Fibroblast of peridontal ligament (primary cell): ENCODE data around the gene PRRC2C.
"Not testable (repeated sequence)": the region's sequence is repeated elsewhere in the genome, so short reads cannot be mapped to it uniquely, and the experiment has no call there.

ENCODE experiments used
- DNase-seq: peaks from one replicate; pipeline ENCODE4 v3.0.0-alpha.2; 2010; ENCODE audit errors: extremely low read depth

The PRRC2C gene

GRCh38 chr1:171485375-171486047 is at the start of gene PRRC2C:
Gene PRRC2C (plus strand): TSS chr1:171485530. CDS start chr1:171512089, 26,559 bp downstream.
- DNase-seq, result peak; percentile 99

GRCh38 chr1:171438441-171438840 is 46.9 kb upstream of the PRRC2C start:
- peak; percentile 97 for DNase-seq

GRCh38 chr1:171440201-171440600 is 45.1 kb upstream of the PRRC2C start:
- not testable (repeated sequence) for DNase-seq

GRCh38 chr1:171441278-171441895 is 43.9 kb upstream of the PRRC2C start:
- DNase-seq, result peak; percentile 59

- peak; percentile 25 for DNase-seq
These were observed 38.9 kb upstream of the PRRC2C start for GRCh38 chr1:171446386-171446785.

- DNase-seq, result no peak
These were observed 29.4 kb upstream of the PRRC2C start for GRCh38 chr1:171455967-171456366.

GRCh38 chr1:171457412-171457811 is 27.9 kb upstream of the PRRC2C start:
- peak; percentile 40 for DNase-seq

- no peak for DNase-seq
These were observed 25.2 kb upstream of the PRRC2C start for GRCh38 chr1:171460018-171460620.

GRCh38 chr1:171467626-171468025 is 17.7 kb upstream of the PRRC2C start:
- no peak for DNase-seq

GRCh38 chr1:171468120-171468750 is 17.1 kb upstream of the PRRC2C start:
- no peak for DNase-seq

GRCh38 chr1:171470726-171471125 is 14.6 kb upstream of the PRRC2C start:
- DNase-seq, result no peak

GRCh38 chr1:171472183-171472647 is 13.1 kb upstream of the PRRC2C start:
- no peak for DNase-seq

GRCh38 chr1:171476829-171477228 is 8.5 kb upstream of the PRRC2C start:
- no peak for DNase-seq

GRCh38 chr1:171477804-171478203 is 7.5 kb upstream of the PRRC2C start:
- DNase-seq, result no peak

- no peak for DNase-seq
These were observed 5.3 kb upstream of the PRRC2C start for GRCh38 chr1:171480035-171480434.

- DNase-seq, result no peak
These were observed 463 bp upstream of the PRRC2C start for GRCh38 chr1:171484760-171485374.

- DNase-seq, result peak; percentile 69
These were observed 754 bp downstream of the PRRC2C start for GRCh38 chr1:171486048-171486519.

- DNase-seq, result no peak
These were observed 1.7 kb downstream of the PRRC2C start for GRCh38 chr1:171487038-171487437.

GRCh38 chr1:171488190-171488929 is 3.0 kb downstream of the PRRC2C start:
- no peak for DNase-seq

GRCh38 chr1:171494076-171494475 is 8.7 kb downstream of the PRRC2C start:
- no peak for DNase-seq

- DNase-seq, result no peak
These were observed 10.1 kb downstream of the PRRC2C start for GRCh38 chr1:171495444-171495843.
